NB4 (cell line): ENCODE data around the gene GRAMD2B.

Source experiments
- DNase-seq: peaks from one replicate; pipeline ENCODE4 v3.0.0; 2010; ENCODE audit warnings: low read depth
- H3K4me3 ChIP-seq: one replicate; pipeline ENCODE4 v1.5.1; 2011; ENCODE audit warnings: mild to moderate bottlenecking, low read depth, low read length, moderate library complexity
- CTCF ChIP-seq: IDR thresholded peaks from one replicate; pipeline ENCODE4 v1.5.1; 2012; ENCODE audit warnings: low read depth, low read length
- MAX ChIP-seq: IDR thresholded peaks from 2 replicates; pipeline ENCODE4 v1.6.1; 2011; ENCODE audit warnings: low read depth, low read length
- MYC ChIP-seq: IDR thresholded peaks from 2 replicates; pipeline ENCODE4 v1.6.1; 2011; ENCODE audit warnings: low read depth, low read length
- POLR2A ChIP-seq: IDR thresholded peaks from 2 replicates; pipeline ENCODE4 v1.6.1; 2011; ENCODE audit warnings: mild to moderate bottlenecking; ENCODE audit not compliant: insufficient read length; ENCODE audit errors: extremely low read depth

Gene GRAMD2B

GRCh38 chr5:126509339-126509738 is 86.1 kb downstream of the GRAMD2B start:
- DNase-seq = no peak
- no peak for TF ChIP-seq MYC
- no peak for TF ChIP-seq CTCF
- no peak for TF ChIP-seq POLR2A
- TF ChIP-seq MAX = no peak
- H3K4me3 ChIP-seq = no peak overlapping the region

- DNase-seq = no peak
These were observed 88.8 kb downstream of the GRAMD2B start for GRCh38 chr5:126511961-126512360.

GRCh38 chr5:126512451-126512850 is 89.2 kb downstream of the GRAMD2B start:
- TF ChIP-seq MAX = no peak
- H3K4me3 ChIP-seq = no peak overlapping the region
- no peak for DNase-seq

More at GRCh38 chr5:126511961-126512360, 88.8 kb downstream of the GRAMD2B start:
- no peak overlapping the region for H3K4me3 ChIP-seq
- no peak for TF ChIP-seq CTCF
- no peak for TF ChIP-seq POLR2A
- no peak for TF ChIP-seq MAX
- no peak for TF ChIP-seq MYC

GRCh38 chr5:126513302-126513701 is 90.1 kb downstream of the GRAMD2B start:
- DNase-seq = no peak
- H3K4me3 ChIP-seq = no peak overlapping the region
- no peak for TF ChIP-seq POLR2A
- TF ChIP-seq CTCF = no peak
- TF ChIP-seq MAX = no peak
- no peak for TF ChIP-seq MYC

GRCh38 chr5:126513703-126514102 is 90.5 kb downstream of the GRAMD2B start:
- H3K4me3 ChIP-seq = no peak overlapping the region
- DNase-seq = no peak
- TF ChIP-seq MAX (no peak), POLR2A (no peak), MYC (no peak), CTCF (no peak)

- H3K4me3 ChIP-seq = no peak overlapping the region
- TF ChIP-seq MYC (no peak), CTCF (no peak), POLR2A (no peak), MAX (no peak)
- DNase-seq = no peak
These were observed 90.9 kb downstream of the GRAMD2B start for GRCh38 chr5:126514131-126514557.
